NCI-H1417 (cell line): ENCODE results near the gene HSPA2.
A peak's percentile ranks its signal among the peaks of the same experiment; 100 is the strongest.

Experiments
- DNase-seq, 3 experiments: peaks; one replicate each; lab custom pipeline; 2025; lab: John Stamatoyannopoulos, UW

Gene HSPA2

GRCh38 chr14:64540208-64541202 is at the start of gene HSPA2:
TSS of gene HSPA2 (plus strand) at chr14:64540741. CDS start at chr14:64540850, 109 bp downstream.
- peak in 1 of 3 experiments; percentile 99 for DNase-seq

DNA sequence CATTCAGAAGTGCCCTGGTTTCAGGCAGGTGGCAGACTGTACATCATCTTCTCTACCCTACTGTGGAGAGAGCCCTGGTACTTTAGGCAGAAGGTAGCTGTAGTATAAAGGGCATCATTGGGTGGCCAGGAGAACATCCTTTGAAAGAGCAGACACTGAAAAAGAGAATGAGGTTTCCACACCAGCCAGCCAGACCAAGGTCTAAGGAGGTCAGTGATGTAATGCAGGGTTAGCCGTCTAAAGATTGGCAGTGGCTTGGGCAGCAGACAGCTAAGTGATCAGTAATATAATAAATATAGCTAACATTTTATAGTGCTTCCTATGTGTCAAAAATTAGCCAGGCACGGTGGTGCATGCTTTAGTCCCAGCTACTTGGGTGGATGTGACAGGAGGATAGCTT is 48.9 kb upstream of the HSPA2 start:
- DNase-seq, result no peak

DNA sequence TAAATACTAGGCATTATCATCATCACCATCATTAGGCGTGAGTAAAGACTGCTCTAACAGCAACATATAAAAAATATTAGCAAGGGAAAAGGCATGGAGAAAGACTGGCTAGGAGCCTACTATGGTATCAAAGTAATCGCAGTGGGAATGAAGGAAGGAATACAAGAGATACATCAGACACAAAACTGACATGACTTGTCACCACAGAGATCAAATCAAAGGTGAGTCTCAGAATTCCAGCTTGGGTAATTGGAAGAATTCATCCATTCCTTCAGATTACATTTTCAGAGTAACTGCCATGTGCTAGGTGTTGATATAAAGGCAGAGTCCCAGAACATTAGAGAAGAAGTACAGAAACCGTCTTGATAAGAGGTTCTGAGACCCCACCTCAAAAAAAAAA is 47.1 kb upstream of the HSPA2 start:
- no peak for DNase-seq

DNA sequence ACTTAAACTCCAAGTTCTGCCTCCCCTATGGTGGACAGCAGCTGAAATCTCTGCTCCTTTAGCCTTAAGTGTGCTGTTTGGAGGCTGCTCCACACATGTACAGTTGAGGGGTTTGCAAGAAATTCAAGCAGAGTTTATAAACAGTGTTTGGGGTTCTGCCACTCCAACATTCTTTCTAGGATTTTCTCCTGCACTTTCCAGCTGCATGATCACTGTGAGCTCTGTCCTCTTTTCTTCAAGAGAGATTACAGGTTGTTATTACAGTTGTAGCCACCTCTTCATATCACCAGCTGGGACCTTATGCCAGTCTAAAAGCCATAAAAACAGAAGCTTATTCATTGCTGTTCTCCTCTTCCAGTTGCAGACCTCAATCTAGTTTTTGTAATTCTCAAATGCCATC is 45.3 kb upstream of the HSPA2 start:
- no peak for DNase-seq

GRCh38 chr14:64496764-64497163 is 43.8 kb upstream of the HSPA2 start:
- DNase-seq, result no peak

DNA sequence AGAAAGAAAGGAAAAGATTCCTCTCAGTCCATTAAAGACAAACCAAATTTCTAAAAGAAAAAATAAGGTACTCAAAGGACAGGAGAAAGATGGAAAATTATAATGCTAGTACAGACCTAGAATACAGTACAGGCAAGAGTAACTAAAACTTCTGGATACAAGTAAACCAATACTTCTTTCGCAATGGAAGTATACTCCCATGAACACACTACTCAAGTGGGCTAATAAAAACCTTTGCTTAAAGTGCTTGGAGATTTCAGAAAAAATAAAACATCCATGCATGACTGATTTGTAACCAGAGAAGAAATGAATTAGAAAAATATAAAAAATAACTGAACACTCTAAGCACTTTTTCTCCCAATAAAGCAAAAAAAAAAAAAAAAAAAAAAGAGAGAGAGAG is 40.5 kb upstream of the HSPA2 start:
- no peak for DNase-seq

DNA sequence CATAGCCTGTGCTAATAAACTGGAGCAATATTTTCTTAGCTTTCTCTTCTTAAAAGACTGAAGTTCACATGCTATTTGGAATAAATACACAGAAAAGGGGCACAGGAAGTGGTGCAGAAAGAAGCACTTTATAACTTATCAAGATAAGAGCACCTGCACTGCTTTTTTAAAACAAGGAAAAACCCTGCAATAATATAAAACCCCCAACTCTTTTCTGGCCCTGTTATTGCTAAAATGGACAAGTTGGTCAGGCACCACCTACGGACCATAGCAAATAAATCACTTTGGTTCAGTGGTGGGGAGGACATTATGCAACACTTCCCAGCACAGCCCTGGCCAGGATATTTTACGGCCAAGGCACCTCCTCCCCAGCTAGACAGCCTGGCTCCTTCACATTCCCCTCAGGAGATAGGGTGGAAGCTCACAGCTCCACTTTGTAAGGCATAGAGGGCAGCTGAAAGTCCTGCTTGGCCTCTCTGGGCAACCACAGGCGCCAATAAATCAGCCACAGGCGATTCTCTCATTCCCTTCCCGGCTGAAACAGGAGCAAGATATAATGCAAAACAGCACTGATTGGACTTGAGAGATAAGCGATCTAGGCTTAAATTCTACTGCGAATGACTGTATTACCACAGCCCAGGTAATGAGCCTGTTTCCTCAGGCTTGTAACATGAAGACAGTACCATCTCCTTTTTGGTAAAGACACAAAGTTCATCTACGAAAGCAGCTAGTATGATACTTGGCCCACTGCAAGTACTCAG is 39.0 kb upstream of the HSPA2 start:
- DNase-seq, result peak in 2 of 3 experiments; percentile 33 to 86

GRCh38 chr14:64502456-64502855 is 38.1 kb upstream of the HSPA2 start:
- DNase-seq, result peak; percentile 45 to 60 (median 48)

DNA sequence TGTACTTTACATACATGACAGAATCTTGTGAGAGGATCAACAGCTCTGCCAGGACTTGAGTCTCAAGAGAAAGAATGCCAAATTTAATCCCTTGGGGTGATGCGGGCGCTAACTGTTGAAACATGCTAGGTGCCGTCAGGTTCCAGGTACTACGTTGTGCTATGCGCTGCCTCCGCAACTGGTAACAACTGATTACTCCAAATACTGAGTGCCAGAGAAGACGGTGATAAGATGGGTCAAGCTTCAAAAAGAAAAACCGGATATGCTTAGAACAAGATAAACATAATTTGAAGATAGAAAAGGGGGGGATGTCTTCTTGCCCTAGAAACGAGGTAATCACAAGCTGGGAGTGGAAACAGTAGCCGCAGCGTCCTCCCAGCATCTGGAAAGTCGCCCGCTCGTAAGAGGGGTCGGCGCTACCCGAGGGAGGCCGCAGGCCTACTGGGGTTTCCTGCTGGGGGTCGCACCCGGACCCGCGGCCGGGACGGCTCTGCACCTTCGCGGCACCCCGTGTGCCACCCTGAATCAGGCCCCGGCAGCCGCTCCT is 37.6 kb upstream of the HSPA2 start:
- peak; percentile 48 to 63 (median 60) for DNase-seq

- peak; percentile 88 to 92 (median 89) for DNase-seq
These were observed 36.9 kb upstream of the HSPA2 start, which contains the start of gene ZBTB25 for GRCh38 chr14:64503434-64504309. TSS of gene ZBTB25 (minus strand) at chr14:64503838. CDS start at chr14:64490533, 13,305 bp downstream.

GRCh38 chr14:64504310-64504896 is 36.1 kb upstream of the HSPA2 start, which contains the start of gene ZBTB1:
TSS of gene ZBTB1 (plus strand) at chr14:64504770. CDS start at chr14:64521505, 16,735 bp downstream.
- DNase-seq, result peak; percentile 76 to 91 (median 86)

DNA sequence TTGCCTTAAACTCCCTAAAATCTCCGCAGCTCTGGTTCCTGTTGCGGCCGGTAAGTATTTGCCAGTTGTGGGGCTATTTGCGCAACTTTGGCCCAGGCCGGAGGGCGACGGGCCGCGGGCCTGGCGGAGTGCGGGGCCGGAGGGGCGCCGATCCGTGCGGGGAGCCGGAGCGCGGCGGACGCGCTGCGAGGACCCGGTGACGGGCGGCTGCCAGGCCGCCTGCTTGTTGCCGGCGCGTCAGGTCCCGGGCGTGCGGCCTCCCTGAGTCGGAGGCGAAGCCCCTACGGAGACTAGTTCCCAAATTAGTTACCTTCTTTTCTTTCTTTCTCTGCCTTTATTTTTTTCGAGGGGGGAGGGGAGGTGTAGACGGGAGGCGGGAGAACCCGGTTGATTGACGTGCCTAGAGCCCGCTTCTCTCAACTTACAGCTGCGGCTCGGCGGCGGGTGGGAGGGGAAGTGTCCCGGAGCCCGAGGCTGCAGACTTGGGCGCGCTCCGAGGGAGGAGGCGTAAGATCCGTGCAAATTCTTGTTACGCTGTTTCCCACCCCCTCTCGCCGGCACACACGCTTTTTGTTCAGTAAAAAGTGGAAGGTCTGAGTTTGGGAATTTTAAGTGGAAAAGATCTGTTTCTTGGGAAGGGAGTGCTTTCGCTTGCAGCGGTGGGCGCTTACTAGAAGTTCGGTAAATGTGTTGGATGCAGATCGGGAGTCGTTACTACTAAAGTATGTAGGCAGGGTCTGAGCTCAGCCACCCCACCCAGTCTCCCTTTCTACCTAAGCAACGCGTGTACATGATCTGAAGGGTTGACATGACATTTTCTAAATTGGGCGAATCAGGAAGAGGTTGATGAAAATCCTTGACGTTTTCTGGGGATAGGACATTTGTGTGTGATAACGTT is 35.4 kb upstream of the HSPA2 start:
- DNase-seq, result peak; percentile 81 to 94 (median 84)

DNA sequence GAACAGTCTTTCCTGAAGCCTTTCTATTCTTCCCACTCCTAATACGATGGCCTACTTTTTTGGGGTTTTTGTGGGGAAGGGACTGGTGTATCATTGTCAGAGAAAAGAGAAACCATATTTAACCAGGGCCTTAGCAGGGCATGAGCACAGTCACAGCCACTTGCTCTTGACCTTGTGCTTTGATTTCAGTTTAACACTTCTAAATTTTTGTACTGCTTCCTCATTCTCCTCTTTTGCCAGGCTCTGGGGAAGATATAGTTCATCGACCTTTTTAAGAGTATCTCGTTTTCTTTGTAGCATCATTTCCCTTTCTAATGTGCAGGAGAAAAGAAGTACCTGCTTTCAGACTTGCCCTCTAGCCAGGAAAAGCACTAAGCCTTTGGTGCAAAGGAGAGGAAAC is 33.8 kb upstream of the HSPA2 start:
- no peak for DNase-seq

DNA sequence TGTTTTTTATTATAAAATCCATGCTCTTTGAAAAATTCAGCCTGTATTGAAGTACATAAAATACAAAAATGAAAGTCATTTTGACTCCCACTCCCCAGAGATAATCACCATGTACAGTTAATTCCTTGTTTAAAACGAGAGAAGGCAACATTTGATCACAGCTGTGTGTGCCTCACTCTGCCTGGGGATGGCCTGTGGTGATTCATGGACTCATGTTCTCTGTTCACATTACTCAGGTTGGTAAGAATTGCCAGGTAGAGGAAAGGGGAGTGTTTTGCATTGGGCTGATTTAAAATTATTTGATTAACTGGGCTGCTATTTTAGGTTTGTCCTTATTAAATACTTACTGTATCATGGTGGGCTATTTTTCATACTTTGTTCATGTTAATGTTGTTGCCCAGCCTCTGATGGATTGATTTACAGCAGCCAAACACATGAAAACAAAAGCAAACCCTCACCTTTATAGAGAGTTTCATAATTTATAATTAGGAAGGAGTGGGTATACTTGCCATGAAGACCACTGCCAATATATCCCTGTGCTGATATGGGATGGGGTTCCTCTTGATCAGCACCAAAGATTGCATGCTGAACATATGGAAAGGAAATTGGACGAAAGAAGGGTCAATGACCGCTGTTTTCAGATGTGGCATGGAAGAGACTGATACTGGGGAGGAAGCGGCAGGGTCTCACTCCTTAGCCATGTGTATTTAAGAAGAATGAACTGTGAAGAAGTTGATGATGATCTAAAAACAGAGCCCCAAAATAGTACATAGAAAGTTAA is 33.0 kb upstream of the HSPA2 start:
- DNase-seq, result peak in 1 of 3 experiments; percentile 9

DNA sequence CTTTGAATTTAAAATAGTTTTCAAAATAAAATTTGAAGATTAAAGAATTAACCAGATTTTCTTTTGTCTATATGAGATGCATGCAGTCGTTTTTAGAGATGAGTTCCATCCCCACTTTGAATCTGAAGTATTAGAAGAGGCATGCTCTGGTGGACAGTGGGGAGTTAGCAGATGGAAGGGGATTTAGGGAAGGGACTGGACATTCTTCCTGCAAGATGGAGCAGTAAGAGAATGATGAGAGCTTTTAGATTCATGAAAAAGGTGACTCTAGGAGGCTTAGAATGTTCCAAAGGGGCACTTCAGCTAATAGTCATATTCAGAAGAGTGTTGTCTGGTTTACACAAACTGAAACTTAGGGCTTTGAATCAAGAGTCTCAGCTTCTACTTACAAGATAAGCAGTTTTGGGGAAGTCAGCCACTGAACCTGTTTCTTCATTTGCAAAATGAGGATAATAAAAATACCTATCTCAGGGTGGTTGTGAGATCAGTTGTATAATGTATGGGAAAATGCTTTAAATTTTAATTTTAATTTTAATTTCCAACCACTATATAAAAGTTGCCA is 32.2 kb upstream of the HSPA2 start:
- DNase-seq, result no peak

- no peak for DNase-seq
These were observed 31.5 kb upstream of the HSPA2 start for GRCh38 chr14:64509036-64509435.

DNA sequence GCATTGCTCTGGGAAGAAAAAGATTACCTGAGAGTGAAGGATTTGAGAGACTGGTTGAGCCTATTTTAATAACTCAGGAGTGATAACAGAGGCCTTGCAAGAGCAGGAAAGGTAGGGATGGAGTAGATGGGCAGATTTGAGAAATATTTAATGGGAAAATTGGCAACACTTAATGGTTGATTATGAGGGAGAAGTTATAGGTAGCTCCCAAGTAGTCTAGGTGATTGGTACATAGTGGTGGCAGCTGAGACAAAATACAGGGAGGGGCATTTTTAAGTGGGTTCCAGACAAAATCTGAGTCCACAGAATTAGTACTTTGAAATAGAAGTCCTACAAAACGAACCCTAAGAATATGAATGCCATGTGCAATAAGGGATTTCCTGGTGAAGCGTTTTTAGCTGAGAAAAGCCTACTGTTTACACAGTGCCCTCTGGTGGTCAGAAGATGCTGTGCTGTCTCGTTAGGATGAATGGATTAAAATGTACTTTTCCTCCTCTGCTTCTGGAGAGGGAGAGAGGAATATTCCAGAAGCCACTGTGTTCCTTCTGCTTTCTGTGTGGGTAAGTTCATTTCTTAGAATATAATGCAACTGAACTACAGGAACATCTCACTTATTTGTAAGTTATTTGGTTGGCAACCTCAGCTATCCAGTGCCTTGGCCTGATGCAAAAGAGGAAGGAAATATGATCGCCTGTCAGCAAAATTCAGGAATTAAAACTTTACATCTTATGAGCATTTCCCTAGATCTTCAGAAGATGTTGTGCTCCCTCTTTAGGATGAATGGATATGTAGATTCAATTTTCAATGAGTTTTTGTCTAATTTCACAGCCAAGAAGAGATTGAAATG is 29.5 kb upstream of the HSPA2 start:
- DNase-seq, result peak; percentile 32 to 88 (median 67)

GRCh38 chr14:64513271-64513670 is 27.3 kb upstream of the HSPA2 start:
- no peak for DNase-seq
